ENCODE results near the gene PSMD1.
"Not testable (repeated sequence)": the region's sequence is repeated elsewhere in the genome, so short reads cannot be mapped to it uniquely, and the experiment has no call there.

The PSMD1 gene

GRCh38 chr2:231115651-231116050 lies 59.0 kb downstream of the PSMD1 start:
- DNase-seq (ENCODE audit: low read depth), result no peak

- DNase-seq (ENCODE audit: low read depth), result no peak
Observed at GRCh38 chr2:231117148-231117547, 60.5 kb downstream of the PSMD1 start.

DNA sequence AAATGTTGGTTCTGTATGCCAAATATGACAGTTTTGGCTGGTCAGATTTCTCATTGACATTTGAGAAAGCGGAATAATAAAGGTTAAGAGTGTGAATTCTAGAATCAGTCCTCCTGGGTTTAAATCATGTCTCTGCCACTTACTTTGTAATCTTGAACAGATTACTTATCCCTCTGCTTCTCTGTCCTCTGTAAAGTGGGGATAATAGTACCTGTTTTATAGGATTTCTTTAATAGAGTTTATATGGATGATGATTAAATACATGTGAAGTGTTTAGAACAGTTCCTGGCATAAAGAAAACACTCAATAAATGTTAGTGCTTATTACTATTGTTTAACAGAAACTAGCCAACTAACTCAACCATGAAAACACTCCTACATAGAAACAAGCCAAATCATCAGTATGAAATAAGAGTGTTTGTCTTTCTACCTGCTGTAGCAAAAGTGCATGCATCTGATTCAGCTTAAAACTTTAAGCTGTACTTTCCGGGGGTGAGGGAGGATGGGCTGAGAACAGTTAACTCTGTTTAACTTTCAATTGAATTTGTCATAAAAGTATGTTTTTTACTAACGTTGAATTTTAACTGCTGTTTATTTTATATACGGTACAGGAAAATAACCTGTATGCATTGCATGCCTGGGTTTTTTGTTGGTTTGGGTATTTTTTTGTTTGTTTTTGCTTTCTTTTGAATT lies 61.4 kb downstream of the PSMD1 start:
- no peak for DNase-seq (ENCODE audit: low read depth)

- no peak for DNase-seq (ENCODE audit: low read depth)
Observed at GRCh38 chr2:231118614-231118942, 61.9 kb downstream of the PSMD1 start.

DNA sequence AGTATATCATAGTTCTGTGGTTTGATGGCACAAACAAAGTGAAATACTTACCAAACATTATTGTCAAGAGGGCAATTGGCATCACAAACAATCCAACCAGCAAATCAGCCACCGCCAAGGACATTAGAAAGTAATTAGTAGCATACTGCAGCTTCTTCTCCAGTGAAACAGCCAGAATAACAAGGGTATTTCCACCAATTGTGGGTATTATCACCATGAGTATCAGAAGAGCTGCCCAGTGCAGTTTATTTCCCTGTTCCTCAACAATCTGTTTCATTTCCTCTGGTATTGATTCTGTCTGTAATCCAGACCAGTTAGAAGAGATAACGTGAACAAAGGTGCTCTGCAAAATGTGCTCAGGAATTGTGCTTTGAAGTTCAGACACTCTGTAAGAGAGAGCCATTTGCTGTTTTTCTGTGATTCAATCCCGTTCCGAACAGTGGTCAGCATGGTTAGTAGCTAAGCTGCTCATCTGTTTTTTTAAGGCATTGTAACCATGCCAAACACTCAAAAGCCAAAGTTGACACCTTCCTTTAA lies 66.8 kb downstream of the PSMD1 start:
- no peak for DNase-seq (ENCODE audit: low read depth)

- no peak for DNase-seq (ENCODE audit: low read depth)
Observed at GRCh38 chr2:231124838-231125568, 68.3 kb downstream of the PSMD1 start, which contains the start of gene HTR2B. TSS of gene HTR2B (minus strand) at chr2:231125042. CDS start at chr2:231123764, 1,278 bp downstream.

- DNase-seq (ENCODE audit: low read depth), result no peak
Observed at GRCh38 chr2:231126123-231126522, 69.5 kb downstream of the PSMD1 start.

DNA sequence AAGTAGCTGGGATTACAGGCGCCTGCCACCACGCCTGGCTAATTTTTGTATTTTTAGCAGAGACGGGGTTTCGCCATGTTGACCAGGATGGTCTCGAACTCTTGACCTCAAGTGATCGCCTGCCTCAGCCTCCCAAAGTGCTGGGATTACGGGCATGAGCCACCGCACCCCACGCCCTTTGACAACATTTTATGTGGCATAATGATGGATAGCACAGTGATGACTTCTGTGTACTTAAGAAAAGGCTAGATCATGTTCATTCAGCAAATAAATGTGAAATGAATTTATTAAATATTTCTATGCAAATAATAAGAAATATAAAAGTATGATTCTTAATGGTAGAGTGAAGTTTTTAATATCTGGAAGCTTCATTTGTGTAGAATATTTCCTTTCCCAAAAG lies 70.8 kb downstream of the PSMD1 start:
- no peak for DNase-seq (ENCODE audit: low read depth)

GRCh38 chr2:231127936-231128335 lies 71.3 kb downstream of the PSMD1 start:
- no peak for DNase-seq (ENCODE audit: low read depth)

DNA sequence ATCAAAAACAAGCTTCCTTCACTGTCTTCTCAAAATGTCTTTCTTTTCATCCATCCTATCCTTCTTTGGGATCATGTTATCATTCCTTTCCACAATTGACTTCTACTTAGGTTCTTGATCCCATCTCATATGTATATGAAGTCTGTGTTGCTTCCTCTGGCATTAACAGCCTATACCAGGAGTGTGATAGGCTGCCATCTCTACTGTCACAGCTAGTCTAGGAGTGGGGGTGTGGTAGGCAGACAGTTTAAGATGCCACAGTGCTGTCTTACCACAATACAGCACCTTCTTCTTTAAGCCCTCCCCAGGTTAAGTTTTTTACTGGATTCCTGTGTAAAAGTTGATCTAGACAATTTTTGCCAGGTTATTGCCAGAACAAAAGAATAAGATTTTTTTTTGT lies 71.9 kb downstream of the PSMD1 start:
- DNase-seq (ENCODE audit: low read depth), result no peak

DNA sequence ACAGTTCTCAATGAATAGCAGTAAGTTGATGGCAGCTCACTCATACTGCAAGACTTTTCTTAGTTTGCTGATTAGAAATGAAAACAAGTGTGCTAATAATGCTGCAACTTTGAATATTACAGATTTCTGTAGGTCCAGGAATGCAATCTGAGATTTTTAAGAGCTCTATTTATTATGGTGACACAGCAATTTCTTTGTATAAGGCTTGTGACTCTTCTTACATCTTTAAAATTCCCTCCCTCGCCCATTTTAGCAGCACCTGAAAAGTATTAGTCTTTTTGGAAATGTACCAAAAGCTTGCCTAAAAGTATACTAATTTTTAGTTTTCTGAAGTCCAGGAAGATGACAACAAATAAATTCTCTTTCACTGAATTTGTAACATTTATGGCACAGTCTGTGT lies 72.5 kb downstream of the PSMD1 start:
- no peak for DNase-seq (ENCODE audit: low read depth)

DNA sequence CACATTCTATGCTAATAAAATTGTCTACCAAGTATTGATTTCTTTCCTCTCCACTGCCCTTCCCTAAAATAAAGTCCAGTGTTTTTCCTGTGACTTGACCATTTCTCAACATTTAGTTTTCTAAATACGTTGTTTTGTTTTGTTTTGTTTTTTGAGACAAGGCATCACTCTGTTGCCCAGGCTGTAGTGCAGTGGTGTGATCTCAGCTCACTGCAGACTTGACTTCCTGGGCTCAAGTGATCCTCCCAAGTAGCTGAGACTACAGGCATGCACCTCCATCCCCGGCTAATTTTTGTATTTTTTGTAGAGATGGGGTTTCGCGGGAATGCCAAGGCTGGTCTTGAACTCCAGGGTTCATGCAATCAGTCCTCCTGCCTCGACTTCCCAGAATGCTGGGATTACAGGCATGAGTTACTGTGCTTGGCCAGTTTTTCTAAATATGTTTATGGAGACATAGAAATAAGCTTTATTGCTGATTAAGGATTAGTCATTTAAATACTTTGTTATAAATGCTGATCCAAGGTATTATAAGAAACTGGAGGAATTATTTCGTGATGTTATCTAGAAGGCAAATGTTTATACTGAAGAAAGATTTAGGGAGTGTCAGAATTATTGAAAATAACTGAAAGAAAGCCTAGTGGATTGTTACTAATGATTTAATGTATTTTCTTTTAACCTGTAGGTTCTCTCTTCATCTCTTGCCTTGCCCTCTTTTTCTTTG lies 73.8 kb downstream of the PSMD1 start:
- no peak for DNase-seq (ENCODE audit: low read depth)

GRCh38 chr2:231132129-231132528 lies 75.5 kb downstream of the PSMD1 start:
- no peak for DNase-seq (ENCODE audit: low read depth)

DNA sequence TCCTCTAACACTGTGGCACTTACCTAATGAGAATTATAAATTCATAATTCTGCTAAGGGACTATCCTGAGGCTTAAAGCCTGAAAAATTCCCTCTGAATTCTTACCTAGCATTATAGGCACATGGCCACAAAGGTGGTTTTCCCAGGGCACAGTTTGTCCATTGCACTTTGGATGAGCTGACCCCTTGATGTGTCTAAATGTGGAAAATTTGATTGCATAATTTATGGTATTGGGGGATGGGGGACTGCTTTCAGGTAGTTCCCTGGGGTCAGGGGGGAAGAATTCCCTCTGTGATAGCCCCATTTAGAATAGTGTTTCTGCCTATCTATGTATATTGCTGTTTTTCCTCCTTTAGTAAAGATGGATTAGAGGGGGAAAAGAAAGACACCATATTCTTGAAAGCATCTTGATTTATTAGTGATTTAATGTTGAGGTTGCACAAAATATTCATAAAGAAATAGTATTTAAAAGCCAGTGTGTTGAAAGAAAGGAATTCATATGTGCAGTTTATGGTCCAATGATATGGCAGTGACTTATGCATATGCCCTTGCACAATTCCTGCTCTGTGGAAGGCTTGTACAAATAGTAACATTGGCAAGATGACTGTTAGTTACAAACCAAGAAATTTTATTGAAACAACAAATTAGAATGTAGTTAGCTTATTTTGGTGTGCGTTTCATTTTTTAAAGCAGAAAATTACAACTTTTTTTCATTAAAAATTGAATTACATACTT lies 76.9 kb downstream of the PSMD1 start:
- DNase-seq (ENCODE audit: low read depth), result no peak

GRCh38 chr2:231134910-231135655 lies 78.4 kb downstream of the PSMD1 start:
- no peak for DNase-seq (ENCODE audit: low read depth)

- DNase-seq (ENCODE audit: low read depth), result no peak
Observed at GRCh38 chr2:231138699-231139098, 82.0 kb downstream of the PSMD1 start.

DNA sequence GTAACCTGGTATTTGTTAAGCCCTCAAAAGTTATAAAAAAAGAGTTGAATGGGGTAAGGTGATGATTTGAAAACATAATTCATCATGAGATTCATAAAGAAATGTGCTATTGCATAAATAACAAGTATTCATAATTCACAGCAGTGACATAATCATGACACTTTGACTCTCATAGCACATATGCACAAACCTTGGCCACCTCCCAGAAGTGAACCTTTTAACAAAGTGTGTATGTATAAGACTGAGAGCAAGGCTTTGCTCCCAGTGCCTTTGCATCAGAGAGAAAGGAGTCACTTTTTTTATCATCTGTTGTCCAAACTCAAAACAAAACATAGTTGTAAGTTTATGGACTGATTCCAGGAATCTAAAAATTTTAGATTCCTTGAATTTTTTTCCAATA lies 83.1 kb downstream of the PSMD1 start:
- no peak for DNase-seq (ENCODE audit: low read depth)

- DNase-seq (ENCODE audit: low read depth), result not testable (repeated sequence)
Observed at GRCh38 chr2:231140808-231141207, 84.1 kb downstream of the PSMD1 start.

DNA sequence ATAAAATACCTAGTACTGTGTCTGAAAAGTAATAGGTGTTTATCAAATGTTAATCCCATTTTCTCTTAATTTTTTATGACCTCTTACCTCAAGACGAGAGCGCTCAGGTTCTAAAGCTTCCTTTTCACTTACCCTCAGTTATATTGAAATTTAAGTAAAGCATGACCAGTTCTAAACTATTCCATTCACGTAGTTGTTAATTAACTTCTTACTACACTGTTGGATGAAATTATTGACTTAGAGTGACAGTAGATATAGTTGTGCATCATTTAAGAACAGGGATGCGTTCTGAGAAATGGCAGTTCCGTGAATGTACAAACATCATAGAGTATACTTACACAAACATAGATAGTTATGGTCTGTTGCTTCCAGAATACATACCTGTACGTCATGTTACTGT lies 88.2 kb downstream of the PSMD1 start:
- DNase-seq (ENCODE audit: low read depth), result no peak

DNA sequence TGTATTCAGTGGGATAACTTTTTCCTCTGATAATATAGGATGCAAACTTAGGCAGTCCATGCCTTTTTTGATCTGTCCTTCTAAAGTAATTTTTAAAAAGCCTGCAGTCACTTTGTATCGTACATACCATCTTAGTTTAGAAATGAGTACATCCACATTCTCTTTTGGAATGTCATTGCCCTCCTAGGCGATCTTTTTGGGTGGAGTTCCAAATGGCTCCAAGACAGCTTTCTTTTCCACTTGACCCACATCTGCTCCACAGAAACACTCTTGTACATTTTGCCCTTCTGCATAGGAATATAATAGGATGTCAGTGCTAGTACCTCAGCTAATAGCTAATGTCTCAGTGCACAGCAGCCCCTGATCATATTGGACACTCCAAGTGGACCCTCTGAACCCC lies 90.0 kb downstream of the PSMD1 start:
- DNase-seq (ENCODE audit: low read depth), result no peak

DNA sequence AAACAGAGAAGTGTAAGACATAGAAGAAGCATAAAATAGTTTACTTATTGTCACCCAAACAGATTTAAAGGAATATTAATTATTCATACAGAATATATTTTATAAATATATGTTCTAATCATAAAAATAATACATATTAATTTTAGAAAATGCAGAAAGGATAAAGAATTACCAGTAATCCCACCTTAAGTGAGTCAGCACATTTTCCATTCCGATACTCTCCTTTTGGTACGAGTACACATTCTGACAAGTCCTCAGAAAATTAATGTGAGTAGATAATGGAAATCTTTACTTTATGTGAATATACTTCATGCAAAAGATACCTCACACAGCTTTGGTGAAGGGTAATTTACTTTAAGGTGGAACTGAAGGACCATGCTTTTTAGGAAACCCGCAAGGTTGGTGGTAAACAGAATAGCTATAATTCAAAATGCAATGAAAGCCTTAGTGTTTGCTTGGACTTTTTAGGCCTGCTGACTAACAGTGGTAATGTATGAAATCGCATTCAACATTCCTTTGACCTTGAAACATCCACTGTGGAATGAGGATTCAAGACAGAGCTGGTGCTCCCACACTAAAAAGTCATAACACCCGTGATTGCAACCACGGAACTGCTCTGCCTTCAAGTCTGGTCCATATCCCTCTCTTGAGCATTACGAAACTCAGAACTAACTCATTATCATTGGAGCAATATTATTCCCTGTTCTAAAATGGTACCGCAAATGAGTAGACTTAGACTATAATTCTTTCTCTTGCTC lies 96.3 kb downstream of the PSMD1 start:
- DNase-seq (ENCODE audit: low read depth), result no peak
